Body of pancreas (tissue), 4 donors: ENCODE results near the gene FBN2.

Source experiments
- POLR2A ChIP-seq, 3 donors: fragments of 450-650 bp; IDR thresholded peaks; one replicate each; pipeline ENCODE4 v1.6.1; 2016; ENCODE audit warnings: antibody characterized with exemption in 3 of 3, mild to moderate bottlenecking in 2 of 3
- TF ChIP-seq, protein P1 (sequence below), 7 experiments: fragments of 450-650 bp in 4 of 7; fragments of 200-600 bp in 3 of 7; sonication (generic) in 3 of 7; IDR thresholded peaks; one replicate each; pipeline ENCODE4 v1.5.1; 2016 to 2019; ENCODE audit warnings: antibody characterized with exemption in 7 of 7

DNA sequence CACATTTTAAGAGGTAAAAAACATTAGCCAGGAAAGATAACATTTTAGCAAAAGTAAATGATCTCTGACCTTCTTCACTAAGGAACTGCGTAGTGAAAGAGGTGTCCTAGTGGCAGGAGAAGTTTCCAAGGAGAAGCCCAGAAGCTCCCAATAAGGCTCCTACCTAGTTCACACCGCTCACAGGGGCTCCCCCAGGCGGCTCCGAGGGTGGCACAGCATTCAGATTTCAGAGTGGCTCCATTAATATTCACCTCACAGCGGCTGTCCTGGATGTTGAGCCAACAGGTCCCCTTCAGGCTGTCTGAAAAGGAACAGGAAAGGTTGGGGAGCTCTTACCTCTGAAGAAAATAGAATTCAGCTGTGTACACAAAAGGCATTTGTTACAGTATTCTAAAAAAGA, 187.3 kb downstream of the FBN2 start:
- no peak for TF ChIP-seq POLR2A (IDR thresholded peaks at IDR 0.05)
- TF ChIP-seq, protein P1, sequence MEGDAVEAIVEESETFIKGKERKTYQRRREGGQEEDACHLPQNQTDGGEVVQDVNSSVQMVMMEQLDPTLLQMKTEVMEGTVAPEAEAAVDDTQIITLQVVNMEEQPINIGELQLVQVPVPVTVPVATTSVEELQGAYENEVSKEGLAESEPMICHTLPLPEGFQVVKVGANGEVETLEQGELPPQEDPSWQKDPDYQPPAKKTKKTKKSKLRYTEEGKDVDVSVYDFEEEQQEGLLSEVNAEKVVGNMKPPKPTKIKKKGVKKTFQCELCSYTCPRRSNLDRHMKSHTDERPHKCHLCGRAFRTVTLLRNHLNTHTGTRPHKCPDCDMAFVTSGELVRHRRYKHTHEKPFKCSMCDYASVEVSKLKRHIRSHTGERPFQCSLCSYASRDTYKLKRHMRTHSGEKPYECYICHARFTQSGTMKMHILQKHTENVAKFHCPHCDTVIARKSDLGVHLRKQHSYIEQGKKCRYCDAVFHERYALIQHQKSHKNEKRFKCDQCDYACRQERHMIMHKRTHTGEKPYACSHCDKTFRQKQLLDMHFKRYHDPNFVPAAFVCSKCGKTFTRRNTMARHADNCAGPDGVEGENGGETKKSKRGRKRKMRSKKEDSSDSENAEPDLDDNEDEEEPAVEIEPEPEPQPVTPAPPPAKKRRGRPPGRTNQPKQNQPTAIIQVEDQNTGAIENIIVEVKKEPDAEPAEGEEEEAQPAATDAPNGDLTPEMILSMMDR (IDR thresholded peaks at IDR 0.05) = no peak
